ENCODE data around the gene STX7. TPM values are rescaled to one million over a fixed set of nuclear protein-coding genes. Genes with fewer than 3 reads are reported as not detected.

STX7 gene
- total RNA-seq, 2 experiments from 2014 or later = 66.5 to 178 TPM

- no peak for DNase-seq (ENCODE audit: low spot score)
- intact Hi-C loops (cut with micrococcal nuclease; ENCODE audit: unreplicated experiment) = no loop called here
- H2AFZ ChIP-seq (ENCODE audit: low read length) = no peak overlapping the region
- BruUV-seq (replicated peaks) = no TSS peak
- H3K27ac ChIP-seq (ENCODE audit: low read depth, low read length, poor library complexity, severe bottlenecking) = no peak overlapping the region
- ChIA-PET POLR2A (interaction anchor here (0.6 to 1.1 kb wide), 2 partner anchors 58 to 77 kb away, joined by 3 to 5 read pairs; no protein-coding TSS in a partner anchor), CTCF (ENCODE audit: unreplicated experiment) (no interaction called here)
- no peak overlapping the region for H3K4me3 ChIP-seq (ENCODE audit: low read depth, low read length, poor library complexity, severe bottlenecking)
- TF ChIP-seq CTCF (conservative IDR thresholded peaks at IDR 0.05; ENCODE audit: low read length) (no peak), EZH2phosphoT487 (IDR thresholded peaks at IDR 0.05; ENCODE audit: borderline replicate concordance, low read depth, low read length) (no peak)
- peaks cover 13% of the 10 kb centered on the region for H3K9me3 ChIP-seq (ENCODE audit: low read length)
- H3K9me2 ChIP-seq (ENCODE audit: insufficient read depth, low read length) = no peaks in the 10 kb centered on the region
- no peaks in the 10 kb centered on the region for H3K79me2 ChIP-seq (ENCODE audit: insufficient read depth, low read depth, low read length)
- no peaks in the 10 kb centered on the region for H3K4me1 ChIP-seq (ENCODE audit: insufficient read depth, low read length, poor library complexity, severe bottlenecking)
- no peak overlapping the region for H3K4me2 ChIP-seq (ENCODE audit: low read length)
- H4K20me1 ChIP-seq (ENCODE audit: insufficient read depth, low read length) = no peaks in the 10 kb centered on the region
- no peaks in the 10 kb centered on the region; the same call in 1 of the 2 replicates for H3K36me3 ChIP-seq (ENCODE audit: insufficient read depth, low read length)
Observed at GRCh38 chr6:132412656-132413498, 100.0 kb downstream of the STX7 start.

- no TSS peak for BruUV-seq (replicated peaks)
- H3K4me2 ChIP-seq (ENCODE audit: low read length) = no peak overlapping the region
- DNase-seq (ENCODE audit: low spot score) = no peak
- CTCF ChIA-PET (ENCODE audit: unreplicated experiment) = interaction anchor here (0.6 kb wide), 1 partner anchor 50 kb away, joined by 3 read pairs; no protein-coding TSS in a partner anchor
- TF ChIP-seq CTCF (conservative IDR thresholded peaks at IDR 0.05; ENCODE audit: low read length) (no peak), EZH2phosphoT487 (IDR thresholded peaks at IDR 0.05; ENCODE audit: borderline replicate concordance, low read depth, low read length) (no peak)
- no peaks in the 10 kb centered on the region for H3K79me2 ChIP-seq (ENCODE audit: insufficient read depth, low read depth, low read length)
- H3K36me3 ChIP-seq (ENCODE audit: insufficient read depth, low read length) = no peaks in the 10 kb centered on the region; the same call in 1 of the 2 replicates
- H3K27ac ChIP-seq (ENCODE audit: low read depth, low read length, poor library complexity, severe bottlenecking) = no peak overlapping the region
- H3K4me3 ChIP-seq (ENCODE audit: low read depth, low read length, poor library complexity, severe bottlenecking) = no peak overlapping the region
- H3K9me2 ChIP-seq (ENCODE audit: insufficient read depth, low read length) = no peaks in the 10 kb centered on the region
- H4K20me1 ChIP-seq (ENCODE audit: insufficient read depth, low read length) = no peaks in the 10 kb centered on the region
- H3K9me3 ChIP-seq (ENCODE audit: low read length) = peaks cover 8% of the 10 kb centered on the region
- no peak overlapping the region for H2AFZ ChIP-seq (ENCODE audit: low read length)
- H3K4me1 ChIP-seq (ENCODE audit: insufficient read depth, low read length, poor library complexity, severe bottlenecking) = no peaks in the 10 kb centered on the region
- intact Hi-C loops (cut with micrococcal nuclease; ENCODE audit: unreplicated experiment) = no loop called here
- POLR2A ChIA-PET = interaction anchor here (0.7 kb wide), 2 partner anchors 28 to 64 kb away, joined by 3 read pairs; no protein-coding TSS in a partner anchor
Observed at GRCh38 chr6:132411296-132411695, 101.6 kb downstream of the STX7 start.

GRCh38 chr6:132410830-132411229 is 102.1 kb downstream of the STX7 start:
- H4K20me1 ChIP-seq (ENCODE audit: insufficient read depth, low read length) = no peaks in the 10 kb centered on the region
- H3K36me3 ChIP-seq (ENCODE audit: insufficient read depth, low read length) = no peaks in the 10 kb centered on the region
- TF ChIP-seq EZH2phosphoT487 (IDR thresholded peaks at IDR 0.05; ENCODE audit: borderline replicate concordance, low read depth, low read length) = no peak
- no peak for TF ChIP-seq CTCF (conservative IDR thresholded peaks at IDR 0.05; ENCODE audit: low read length)
- no TSS peak for BruUV-seq (replicated peaks)
- H3K4me1 ChIP-seq (ENCODE audit: insufficient read depth, low read length, poor library complexity, severe bottlenecking) = no peaks in the 10 kb centered on the region
- ChIA-PET POLR2A (interaction anchor here (0.7 kb wide), 1 partner anchor 28 kb away, joined by 3 read pairs; no protein-coding TSS in a partner anchor), CTCF (ENCODE audit: unreplicated experiment) (no interaction called here)
- no peaks in the 10 kb centered on the region for H3K79me2 ChIP-seq (ENCODE audit: insufficient read depth, low read depth, low read length)
- no peak overlapping the region for H3K4me2 ChIP-seq (ENCODE audit: low read length)
- intact Hi-C loops (cut with micrococcal nuclease; ENCODE audit: unreplicated experiment) = no loop called here
- no peak for DNase-seq (ENCODE audit: low spot score)
- no peak overlapping the region for H2AFZ ChIP-seq (ENCODE audit: low read length)
- H3K9me3 ChIP-seq (ENCODE audit: low read length) = peaks cover 3% of the 10 kb centered on the region
- H3K27ac ChIP-seq (ENCODE audit: low read depth, low read length, poor library complexity, severe bottlenecking) = no peak overlapping the region
- H3K9me2 ChIP-seq (ENCODE audit: insufficient read depth, low read length) = no peaks in the 10 kb centered on the region
- no peak overlapping the region for H3K4me3 ChIP-seq (ENCODE audit: low read depth, low read length, poor library complexity, severe bottlenecking)

All from OCI-LY7 (cell line).